Measurements from ENCODE around the gene HSDL1. TPM values are rescaled to one million over a fixed set of nuclear protein-coding genes. Genes with fewer than 3 reads are reported as not detected.

HSDL1 gene
- total RNA-seq, 1 donor from 2014 or later = 101 TPM

DNA sequence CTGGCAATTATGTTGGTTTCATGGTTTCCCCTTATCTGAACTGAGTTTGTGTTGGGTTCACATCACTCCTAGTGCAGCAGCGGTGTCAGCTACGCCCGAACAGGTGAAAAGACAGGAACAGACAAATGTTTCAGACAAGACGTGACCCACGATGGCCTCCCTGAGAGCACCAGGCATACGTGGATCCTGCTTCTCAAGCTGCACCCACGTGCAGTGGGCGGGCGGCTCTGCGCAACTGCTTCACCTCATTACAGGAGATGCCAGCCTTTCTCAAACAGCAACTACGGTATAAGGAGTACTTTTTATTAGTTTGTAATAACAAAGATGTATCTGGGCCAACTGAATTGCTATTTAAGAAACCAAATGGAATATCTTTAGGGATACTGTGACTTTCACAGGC lies 69.6 kb downstream of the HSDL1 start:
- Histone ChIP-seq H3K27me3 (no peaks in the 10 kb centered on the region), H3K4me2 (no peak overlapping the region), H4K20me1 (ENCODE audit: low read depth) (peaks cover 3% of the 10 kb centered on the region), H3K36me3 (no peaks in the 10 kb centered on the region), H3K4me3 (no peak overlapping the region), H3K27ac (no peak overlapping the region), H3F3A (ENCODE audit: low read depth) (no peaks in the 10 kb centered on the region), H3K9ac (no peak overlapping the region), H3K79me2 (ENCODE audit: low read depth) (peaks cover 11% of the 10 kb centered on the region), H3K9me3 (ENCODE audit: low read depth) (no peaks in the 10 kb centered on the region), H2AFZ (replicated peaks) (no peak overlapping the region), H3K4me1 (no peaks in the 10 kb centered on the region)
- H3K36me3 Mint-ChIP-seq = peaks cover 30% of the 10 kb centered on the region
- no peak for DNase-seq (ENCODE audit: low spot score)
- no peaks in the 10 kb centered on the region for H3K4me1 Mint-ChIP-seq
- H3K27ac Mint-ChIP-seq = no peak overlapping the region
- H3K9me3 Mint-ChIP-seq = no peaks in the 10 kb centered on the region
- TF ChIP-seq, protein P1, sequence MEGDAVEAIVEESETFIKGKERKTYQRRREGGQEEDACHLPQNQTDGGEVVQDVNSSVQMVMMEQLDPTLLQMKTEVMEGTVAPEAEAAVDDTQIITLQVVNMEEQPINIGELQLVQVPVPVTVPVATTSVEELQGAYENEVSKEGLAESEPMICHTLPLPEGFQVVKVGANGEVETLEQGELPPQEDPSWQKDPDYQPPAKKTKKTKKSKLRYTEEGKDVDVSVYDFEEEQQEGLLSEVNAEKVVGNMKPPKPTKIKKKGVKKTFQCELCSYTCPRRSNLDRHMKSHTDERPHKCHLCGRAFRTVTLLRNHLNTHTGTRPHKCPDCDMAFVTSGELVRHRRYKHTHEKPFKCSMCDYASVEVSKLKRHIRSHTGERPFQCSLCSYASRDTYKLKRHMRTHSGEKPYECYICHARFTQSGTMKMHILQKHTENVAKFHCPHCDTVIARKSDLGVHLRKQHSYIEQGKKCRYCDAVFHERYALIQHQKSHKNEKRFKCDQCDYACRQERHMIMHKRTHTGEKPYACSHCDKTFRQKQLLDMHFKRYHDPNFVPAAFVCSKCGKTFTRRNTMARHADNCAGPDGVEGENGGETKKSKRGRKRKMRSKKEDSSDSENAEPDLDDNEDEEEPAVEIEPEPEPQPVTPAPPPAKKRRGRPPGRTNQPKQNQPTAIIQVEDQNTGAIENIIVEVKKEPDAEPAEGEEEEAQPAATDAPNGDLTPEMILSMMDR (IDR thresholded peaks at IDR 0.05) = no peak
- TF ChIP-seq EZH2 (IDR thresholded peaks at IDR 0.05) (no peak), EZH2phosphoT487 (IDR thresholded peaks at IDR 0.05) (no peak)
- H3K27me3 Mint-ChIP-seq (ENCODE audit: insufficient read depth, low read depth) = no peaks in the 10 kb centered on the region
- no peak overlapping the region for H3K4me3 Mint-ChIP-seq

DNA sequence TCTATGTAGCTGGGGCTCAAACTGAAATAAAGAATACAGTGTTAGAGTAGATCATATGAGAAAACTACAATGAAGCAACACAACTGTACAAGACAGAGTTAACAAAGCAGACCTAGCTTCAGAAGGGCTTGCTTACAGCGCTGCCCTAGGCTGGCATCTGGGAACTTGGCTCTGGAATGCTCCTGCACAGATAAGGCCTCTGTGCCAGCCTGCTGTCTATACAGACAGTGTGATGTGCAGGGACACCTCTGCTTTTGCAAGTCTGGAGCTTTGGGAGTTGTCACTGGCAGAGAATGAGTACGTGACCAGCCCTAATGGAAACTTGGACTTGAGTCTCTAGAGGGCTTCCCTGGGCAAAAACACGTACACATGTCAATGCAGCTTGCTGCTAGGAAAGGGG lies 70.3 kb downstream of the HSDL1 start:
- Histone ChIP-seq H3K4me2 (no peak overlapping the region), H3K27me3 (no peaks in the 10 kb centered on the region), H3K9me3 (ENCODE audit: low read depth) (no peaks in the 10 kb centered on the region), H2AFZ (replicated peaks) (no peak overlapping the region), H3K79me2 (ENCODE audit: low read depth) (peaks cover 11% of the 10 kb centered on the region), H3K4me1 (no peaks in the 10 kb centered on the region), H3K4me3 (no peak overlapping the region), H3K9ac (no peak overlapping the region), H3F3A (ENCODE audit: low read depth) (no peaks in the 10 kb centered on the region), H3K27ac (no peak overlapping the region), H3K36me3 (no peaks in the 10 kb centered on the region), H4K20me1 (ENCODE audit: low read depth) (peaks cover 3% of the 10 kb centered on the region)
- Mint-ChIP-seq H3K9me3 (no peaks in the 10 kb centered on the region), H3K4me1 (no peaks in the 10 kb centered on the region), H3K36me3 (peaks cover 28% of the 10 kb centered on the region), H3K27me3 (ENCODE audit: insufficient read depth, low read depth) (no peaks in the 10 kb centered on the region), H3K4me3 (no peak overlapping the region), H3K27ac (no peak overlapping the region)
- DNase-seq (ENCODE audit: low spot score) = no peak
- no peak for TF ChIP-seq EZH2phosphoT487 (IDR thresholded peaks at IDR 0.05)
- TF ChIP-seq, protein P1 (IDR thresholded peaks at IDR 0.05) = no peak
- no peak for TF ChIP-seq EZH2 (IDR thresholded peaks at IDR 0.05)

Other genes starting within 250 kb of the HSDL1 start
- 2.5 and 3.3 TPM in 2 replicates for gene MLYCD, start 246.1 kb downstream of the HSDL1 start, total RNA-seq (ENCODE audit: low replicate concordance)
- 0.77 TPM in 1 of 2 replicates, not detected in the other for gene OSGIN1, start 191.9 kb downstream of the HSDL1 start, total RNA-seq (ENCODE audit: low replicate concordance)
- 12.6 and 18.9 TPM in 2 replicates for gene NECAB2, start 176.9 kb downstream of the HSDL1 start, total RNA-seq (ENCODE audit: low replicate concordance)
- gene SLC38A8, start 102.4 kb downstream of the HSDL1 start, total RNA-seq (ENCODE audit: low replicate concordance) = not detected in 2 replicates
- 52.3 and 54.4 TPM in 2 replicates for gene MBTPS1, start 28.2 kb downstream of the HSDL1 start, total RNA-seq (ENCODE audit: low replicate concordance)
- 0.11 and 0.12 TPM in 2 replicates for gene DNAAF1, start 131 bp upstream of the HSDL1 start, total RNA-seq (ENCODE audit: low replicate concordance)
- 23.3 and 70.3 TPM in 2 replicates for gene TAF1C, start 41.9 kb upstream of the HSDL1 start, total RNA-seq (ENCODE audit: low replicate concordance)
- not detected in 2 replicates for gene ADAD2, start 46.0 kb upstream of the HSDL1 start, total RNA-seq (ENCODE audit: low replicate concordance)
- not detected in 2 replicates for gene KCNG4, start 94.8 kb upstream of the HSDL1 start, total RNA-seq (ENCODE audit: low replicate concordance)
- gene WFDC1, start 149.7 kb upstream of the HSDL1 start, total RNA-seq (ENCODE audit: low replicate concordance) = not detected in 2 replicates
- 0.71 TPM in 1 of 2 replicates, not detected in the other for gene ATP2C2, start 223.4 kb upstream of the HSDL1 start, total RNA-seq (ENCODE audit: low replicate concordance)